HCT116 (cell line): Measurements from ENCODE around the gene TSPAN10. TPM values are rescaled to one million over a fixed set of nuclear protein-coding genes. Genes with fewer than 3 reads are reported as not detected.

Experiments used
- ATAC-seq: fragments of 200-7000 bp; cut with Tn5 transposase; 2 replicates; pipeline ENCODE4 v1.9.1; 2020; ENCODE audit warnings: mild to moderate bottlenecking, moderate library complexity
- BruUV-seq: library from RNA; stranded (reverse); fragments of 400-500 nt; replicated peaks from 2 replicates; lab custom pipeline; 2021; lab: Mats Ljungman, UMichigan
- CTCF ChIA-PET: fragments of 300-600 bp; sonication (Branson Sonifier 250); formaldehyde crosslinking; loops from one replicate; lab custom pipeline; 2021; ENCODE audit warnings: antibody characterized with exemption; lab: Charles Lee
- POLR2A ChIA-PET: fragments of 300-600, 350-600 bp; sonication (Branson Sonifier 250); formaldehyde crosslinking; loops from one replicate; lab custom pipeline; 2021; ENCODE audit warnings: antibody characterized with exemption; lab: Charles Lee
- RAD21 ChIA-PET, 2 experiments: fragments of 300-600 bp; sonication (Branson Sonifier 250); formaldehyde crosslinking; loops; one replicate each; lab custom pipeline; 2023; ENCODE audit warnings: low total read pairs in 2 of 2; ENCODE audit not compliant: uncharacterized antibody in 2 of 2, unreplicated experiment in 2 of 2, low non-redundant PET in 1 of 2; lab: Charles Lee
- DNase-seq: peaks from one replicate; pipeline ENCODE4 v3.0.0-alpha.2; 2010; ENCODE audit warnings: low read depth, low spot score
- H2AFZ ChIP-seq: fragments of 200-600 bp; shearing (Covaris generic), sonication (generic); 2 replicates; pipeline ENCODE4 v1.6.1; 2017; ENCODE audit warnings: low read depth, mixed run types, mixed read lengths, antibody characterized with exemption, low read length; ENCODE audit not compliant: poor library complexity, severe bottlenecking
- H3K27ac ChIP-seq: 2 replicates; pipeline ENCODE4 v1.5.1; 2012; ENCODE audit warnings: low read depth, low read length
- H3K27me3 ChIP-seq: fragments of 200-600 bp; sonication (generic); 2 replicates; pipeline ENCODE4 v1.6.1; 2016; ENCODE audit warnings: mixed run types, low read length, mixed read lengths; ENCODE audit not compliant: insufficient read depth
- H3K36me3 ChIP-seq, 2 experiments: fragments of 200-500 bp in 1 of 2; fragments of 200-600 bp in 1 of 2; sonication (Bioruptor generic) in 1 of 2; sonication (generic) in 1 of 2; 2 replicates each; pipeline versions ENCODE4 v1.5.1 to v1.6.1; 2014 to 2016; ENCODE audit warnings: low read length in 2 of 2, inconsistent platforms in 1 of 2, mixed read lengths in 1 of 2, mixed run types in 1 of 2; ENCODE audit not compliant: insufficient read depth in 2 of 2, control insufficient read depth in 1 of 2
- H3K4me1 ChIP-seq, 2 experiments: fragments of 200-600 bp in 1 of 2; sonication (generic) in 1 of 2; 2 replicates each; pipeline versions ENCODE4 v1.5.1 to v1.6.1; 2012 to 2017; ENCODE audit warnings: low read length in 2 of 2, inconsistent platforms in 1 of 2, mild to moderate bottlenecking in 1 of 2, mixed read lengths in 1 of 2, mixed run types in 1 of 2, moderate library complexity in 1 of 2; ENCODE audit not compliant: insufficient read depth in 2 of 2, control insufficient read depth in 1 of 2
- H3K4me2 ChIP-seq: fragments of 200-600 bp; sonication (generic); 2 replicates; pipeline ENCODE4 v1.6.1; 2017; ENCODE audit warnings: mixed run types, low read length, mixed read lengths
- H3K4me3 ChIP-seq, 2 experiments: fragments of 200-600 bp in 1 of 2; sonication (generic) in 1 of 2; replicated peaks in 1 of 2; 2 replicates each; pipeline ENCODE4 v1.5.1; 2011 to 2016; ENCODE audit warnings: low read length in 2 of 2, control low read depth in 1 of 2, low read depth in 1 of 2, mild to moderate bottlenecking in 1 of 2, mixed read lengths in 1 of 2, mixed run types in 1 of 2
- H3K79me2 ChIP-seq: fragments of 200-600 bp; sonication (generic); 2 replicates; pipeline ENCODE4 v1.6.1; 2017; ENCODE audit warnings: mild to moderate bottlenecking, mixed run types, low read length, moderate library complexity, mixed read lengths; ENCODE audit not compliant: insufficient read depth
- H3K9ac ChIP-seq: fragments of 200-600 bp; sonication (generic); 2 replicates; pipeline ENCODE4 v1.6.1; 2016; ENCODE audit warnings: low read length, mixed read lengths
- H3K9me2 ChIP-seq: fragments of 200-600 bp; sonication (generic), shearing (Covaris generic); 2 replicates; pipeline ENCODE4 v1.6.1; 2017; ENCODE audit warnings: mixed run types, mild to moderate bottlenecking, moderate library complexity; ENCODE audit not compliant: insufficient read depth
- H3K9me3 ChIP-seq, 2 experiments: fragments of 200-500 bp in 1 of 2; fragments of 200-600 bp in 1 of 2; sonication (Bioruptor generic) in 1 of 2; sonication (generic) in 1 of 2; 2 replicates each; pipeline ENCODE4 v1.6.1; 2014 to 2017; ENCODE audit warnings: low read length in 2 of 2, mixed read lengths in 2 of 2, inconsistent platforms in 1 of 2, low read depth in 1 of 2, mild to moderate bottlenecking in 1 of 2, mixed run types in 1 of 2, moderate library complexity in 1 of 2; ENCODE audit not compliant: control insufficient read depth in 1 of 2, insufficient read depth in 1 of 2
- H4K20me1 ChIP-seq: fragments of 200-600 bp; sonication (generic), shearing (Covaris generic); 2 replicates; pipeline ENCODE4 v1.6.1; 2017; ENCODE audit warnings: mixed run types, mild to moderate bottlenecking, moderate library complexity; ENCODE audit not compliant: insufficient read depth
- CBX3 ChIP-seq: IDR thresholded peaks from 2 replicates; pipeline ENCODE4 v1.6.1; 2012; ENCODE audit warnings: low read depth
- CEBPB ChIP-seq: IDR thresholded peaks from 2 replicates; pipeline ENCODE4 v1.6.1; 2012; ENCODE audit warnings: low read depth
- ELF1 ChIP-seq: IDR thresholded peaks from 2 replicates; pipeline ENCODE4 v1.6.1; 2012; ENCODE audit warnings: low read depth, borderline replicate concordance
- EZH2 ChIP-seq: fragments of 200-600 bp; sonication (generic); IDR thresholded peaks from 2 replicates; pipeline ENCODE4 v1.6.1; 2017; ENCODE audit warnings: antibody characterized with exemption, mixed run types
- FOSL1 ChIP-seq: IDR thresholded peaks from 2 replicates; pipeline ENCODE4 v1.6.1; 2012; ENCODE audit warnings: low read depth
- JUND ChIP-seq: IDR thresholded peaks from 2 replicates; pipeline ENCODE4 v1.6.1; 2012
- POLR2A ChIP-seq: IDR thresholded peaks from 2 replicates; pipeline ENCODE4 v1.7.0; 2011; ENCODE audit warnings: borderline replicate concordance; ENCODE audit not compliant: insufficient read depth, insufficient read length; ENCODE audit errors: extremely low read depth
- POLR2AphosphoS5 ChIP-seq: IDR thresholded peaks from 2 replicates; pipeline ENCODE4 v1.6.1; 2011; ENCODE audit warnings: mild to moderate bottlenecking, low read depth, low read length, moderate library complexity
- RAD21 ChIP-seq: IDR thresholded peaks from 2 replicates; pipeline ENCODE4 v1.6.1; 2012; ENCODE audit warnings: low read depth, mild to moderate bottlenecking
- SIN3A ChIP-seq: IDR thresholded peaks from 2 replicates; pipeline ENCODE4 v1.6.1; 2012; ENCODE audit warnings: low read depth
- SRF ChIP-seq: IDR thresholded peaks from 2 replicates; pipeline ENCODE4 v1.6.1; 2012; ENCODE audit warnings: low read depth
- TCF7L2 ChIP-seq: IDR thresholded peaks from 2 replicates; pipeline ENCODE4 v1.7.0; 2011; ENCODE audit warnings: borderline replicate concordance, inconsistent platforms; ENCODE audit not compliant: insufficient read depth, insufficient read length; ENCODE audit errors: extremely low read depth
- YY1 ChIP-seq: IDR thresholded peaks from 2 replicates; pipeline ENCODE4 v1.6.1; 2011; ENCODE audit warnings: low read length, low read depth, moderate library complexity, mild to moderate bottlenecking; ENCODE audit not compliant: insufficient replicate concordance; ENCODE audit errors: extremely low read depth
- ZFX ChIP-seq: fragments of 450-650 bp; IDR thresholded peaks from 2 replicates; pipeline ENCODE4 v1.6.1; 2017
- ZNF274 ChIP-seq: fragments of 200-500 bp; sonication (Bioruptor generic); IDR thresholded peaks from 2 replicates; pipeline ENCODE4 v1.6.1; 2014; ENCODE audit warnings: mild to moderate bottlenecking, low read depth, low read length, inconsistent platforms
- intact Hi-C: fragments of 100-400 bp; cut with micrococcal nuclease; formaldehyde crosslinking; loops from 2 replicates; pipeline ENCODE4 v1.10.0; 2022
- total RNA-seq: library from RNA; stranded (reverse); gene quantifications from one replicate; pipeline ENCODE4 v1.2.1, GENCODE V29; 2021; ENCODE audit not compliant: unreplicated experiment
- TF ChIP-seq, protein P1 (sequence below): IDR thresholded peaks from 2 replicates; pipeline ENCODE4 v1.6.1; 2012
- TF ChIP-seq, protein P2 (sequence below): IDR thresholded peaks from 2 replicates; pipeline ENCODE4 v1.6.1; 2012
- TF ChIP-seq, protein P3 (sequence below): IDR thresholded peaks from 2 replicates; pipeline ENCODE4 v1.6.1; 2011; ENCODE audit warnings: mild to moderate bottlenecking, low read length, moderate library complexity; ENCODE audit not compliant: insufficient replicate concordance; ENCODE audit errors: extremely low read depth
- TF ChIP-seq, protein P4 (sequence below): IDR thresholded peaks from 2 replicates; pipeline ENCODE4 v1.6.1; 2012; ENCODE audit warnings: low read depth

TSPAN10 gene
- total RNA-seq, 1 experiment from 2014 or later: 2.3 TPM

DNA sequence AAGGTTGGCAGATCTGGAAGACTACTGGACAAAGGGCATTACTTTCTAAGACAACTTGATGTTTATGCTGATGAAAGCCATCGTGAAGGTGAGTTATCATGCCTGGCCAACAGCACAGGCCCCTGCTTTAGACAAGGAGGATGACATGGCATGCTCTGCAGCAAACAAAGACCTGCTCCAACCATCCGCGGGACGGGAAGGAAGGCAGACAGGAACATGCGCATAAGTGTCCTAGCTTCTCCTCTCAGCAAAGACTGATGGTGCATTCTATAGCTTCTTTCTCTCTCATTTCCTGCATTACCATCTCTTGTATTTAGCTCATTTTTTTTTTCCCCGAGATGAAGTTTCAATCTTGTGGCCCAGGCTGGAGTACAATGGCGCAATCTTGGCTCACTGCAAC lies 5.5 kb upstream of the TSPAN10 start:
- Histone ChIP-seq H2AFZ (no peak overlapping the region), H3K9ac (no peak overlapping the region), H4K20me1 (peaks cover 13% of the 10 kb centered on the region; the same call in 1 of the 2 replicates)
- no peak for DNase-seq
- TF ChIP-seq POLR2AphosphoS5: no peak
- TF ChIP-seq CEBPB: no peak
- TF ChIP-seq, protein P1, sequence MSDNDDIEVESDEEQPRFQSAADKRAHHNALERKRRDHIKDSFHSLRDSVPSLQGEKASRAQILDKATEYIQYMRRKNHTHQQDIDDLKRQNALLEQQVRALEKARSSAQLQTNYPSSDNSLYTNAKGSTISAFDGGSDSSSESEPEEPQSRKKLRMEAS: no peak
- no peak for TF ChIP-seq YY1
- no peak for TF ChIP-seq FOSL1
- no peak for TF ChIP-seq JUND
- TF ChIP-seq ZFX: no peak
- TF ChIP-seq, protein P2, sequence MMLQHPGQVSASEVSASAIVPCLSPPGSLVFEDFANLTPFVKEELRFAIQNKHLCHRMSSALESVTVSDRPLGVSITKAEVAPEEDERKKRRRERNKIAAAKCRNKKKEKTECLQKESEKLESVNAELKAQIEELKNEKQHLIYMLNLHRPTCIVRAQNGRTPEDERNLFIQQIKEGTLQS: no peak
- no peak for TF ChIP-seq ELF1
- TF ChIP-seq EZH2: no peak
- TF ChIP-seq, protein P3, sequence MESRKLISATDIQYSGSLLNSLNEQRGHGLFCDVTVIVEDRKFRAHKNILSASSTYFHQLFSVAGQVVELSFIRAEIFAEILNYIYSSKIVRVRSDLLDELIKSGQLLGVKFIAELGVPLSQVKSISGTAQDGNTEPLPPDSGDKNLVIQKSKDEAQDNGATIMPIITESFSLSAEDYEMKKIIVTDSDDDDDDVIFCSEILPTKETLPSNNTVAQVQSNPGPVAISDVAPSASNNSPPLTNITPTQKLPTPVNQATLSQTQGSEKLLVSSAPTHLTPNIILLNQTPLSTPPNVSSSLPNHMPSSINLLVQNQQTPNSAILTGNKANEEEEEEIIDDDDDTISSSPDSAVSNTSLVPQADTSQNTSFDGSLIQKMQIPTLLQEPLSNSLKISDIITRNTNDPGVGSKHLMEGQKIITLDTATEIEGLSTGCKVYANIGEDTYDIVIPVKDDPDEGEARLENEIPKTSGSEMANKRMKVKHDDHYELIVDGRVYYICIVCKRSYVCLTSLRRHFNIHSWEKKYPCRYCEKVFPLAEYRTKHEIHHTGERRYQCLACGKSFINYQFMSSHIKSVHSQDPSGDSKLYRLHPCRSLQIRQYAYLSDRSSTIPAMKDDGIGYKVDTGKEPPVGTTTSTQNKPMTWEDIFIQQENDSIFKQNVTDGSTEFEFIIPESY: no peak
- TF ChIP-seq, protein P4, sequence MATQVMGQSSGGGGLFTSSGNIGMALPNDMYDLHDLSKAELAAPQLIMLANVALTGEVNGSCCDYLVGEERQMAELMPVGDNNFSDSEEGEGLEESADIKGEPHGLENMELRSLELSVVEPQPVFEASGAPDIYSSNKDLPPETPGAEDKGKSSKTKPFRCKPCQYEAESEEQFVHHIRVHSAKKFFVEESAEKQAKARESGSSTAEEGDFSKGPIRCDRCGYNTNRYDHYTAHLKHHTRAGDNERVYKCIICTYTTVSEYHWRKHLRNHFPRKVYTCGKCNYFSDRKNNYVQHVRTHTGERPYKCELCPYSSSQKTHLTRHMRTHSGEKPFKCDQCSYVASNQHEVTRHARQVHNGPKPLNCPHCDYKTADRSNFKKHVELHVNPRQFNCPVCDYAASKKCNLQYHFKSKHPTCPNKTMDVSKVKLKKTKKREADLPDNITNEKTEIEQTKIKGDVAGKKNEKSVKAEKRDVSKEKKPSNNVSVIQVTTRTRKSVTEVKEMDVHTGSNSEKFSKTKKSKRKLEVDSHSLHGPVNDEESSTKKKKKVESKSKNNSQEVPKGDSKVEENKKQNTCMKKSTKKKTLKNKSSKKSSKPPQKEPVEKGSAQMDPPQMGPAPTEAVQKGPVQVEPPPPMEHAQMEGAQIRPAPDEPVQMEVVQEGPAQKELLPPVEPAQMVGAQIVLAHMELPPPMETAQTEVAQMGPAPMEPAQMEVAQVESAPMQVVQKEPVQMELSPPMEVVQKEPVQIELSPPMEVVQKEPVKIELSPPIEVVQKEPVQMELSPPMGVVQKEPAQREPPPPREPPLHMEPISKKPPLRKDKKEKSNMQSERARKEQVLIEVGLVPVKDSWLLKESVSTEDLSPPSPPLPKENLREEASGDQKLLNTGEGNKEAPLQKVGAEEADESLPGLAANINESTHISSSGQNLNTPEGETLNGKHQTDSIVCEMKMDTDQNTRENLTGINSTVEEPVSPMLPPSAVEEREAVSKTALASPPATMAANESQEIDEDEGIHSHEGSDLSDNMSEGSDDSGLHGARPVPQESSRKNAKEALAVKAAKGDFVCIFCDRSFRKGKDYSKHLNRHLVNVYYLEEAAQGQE: no peak
- TF ChIP-seq RAD21: no peak
- TF ChIP-seq SRF: no peak
- TF ChIP-seq ZNF274: no peak
- no peak for TF ChIP-seq CBX3
- TF ChIP-seq TCF7L2: no peak
- TF ChIP-seq POLR2A: no peak
- no peak for TF ChIP-seq SIN3A
- TF ChIP-seq, all 23 proteins: peak for 0
- Histone ChIP-seq H3K79me2 (peaks cover 98% of the 10 kb centered on the region), H3K4me3 (no peak overlapping the region), H3K27me3 (no peaks in the 10 kb centered on the region), H3K27ac (no peak overlapping the region), H3K9me2 (no peaks in the 10 kb centered on the region), H3K9me3 (no peaks in the 10 kb centered on the region), H3K4me2 (no peak overlapping the region), H3K4me1 (peaks cover 12 to 17% of the 10 kb centered on the region in 2 experiments), H3K36me3 (peaks cover 26 to 38% of the 10 kb centered on the region in 2 experiments; a peak in 3 of 4 replicates)
- ATAC-seq: no peak
- ChIA-PET POLR2A (interaction anchor here (0.8 kb wide), 1 partner anchor 79 kb away, joined by 3 read pairs; the partner anchor contains the start of gene FAAP100), CTCF (interaction anchor here (0.7 kb wide), 1 partner anchor 37 kb away, joined by 3 read pairs; no protein-coding TSS in a partner anchor), RAD21 (no interaction called here)
- intact Hi-C loops: no loop called here
- no TSS peak for BruUV-seq
